Adrenal gland (tissue), 5 donors: ENCODE measurements around the gene CHMP1B.

ENCODE experiments used
- CTCF ChIP-seq, 6 experiments: fragments of 450-650 bp in 4 of 6; fragments of 200-600 bp in 2 of 6; sonication (generic) in 1 of 6; IDR thresholded peaks; 1 replicate in 5 of 6; 2 replicates in 1 of 6; pipeline versions ENCODE4 v1.5.1 to v1.8.0; 2016 to 2021; ENCODE audit warnings: antibody characterized with exemption in 6 of 6, mild to moderate bottlenecking in 2 of 6, moderate library complexity in 1 of 6
- POLR2A ChIP-seq, 2 donors: fragments of 450-650 bp; IDR thresholded peaks; one replicate each; pipeline ENCODE4 v1.6.1; 2017; ENCODE audit warnings: antibody characterized with exemption in 2 of 2, mild to moderate bottlenecking in 2 of 2, moderate library complexity in 1 of 2
- donor health status: DM: no; HTN: no; CAD: no.

DNA sequence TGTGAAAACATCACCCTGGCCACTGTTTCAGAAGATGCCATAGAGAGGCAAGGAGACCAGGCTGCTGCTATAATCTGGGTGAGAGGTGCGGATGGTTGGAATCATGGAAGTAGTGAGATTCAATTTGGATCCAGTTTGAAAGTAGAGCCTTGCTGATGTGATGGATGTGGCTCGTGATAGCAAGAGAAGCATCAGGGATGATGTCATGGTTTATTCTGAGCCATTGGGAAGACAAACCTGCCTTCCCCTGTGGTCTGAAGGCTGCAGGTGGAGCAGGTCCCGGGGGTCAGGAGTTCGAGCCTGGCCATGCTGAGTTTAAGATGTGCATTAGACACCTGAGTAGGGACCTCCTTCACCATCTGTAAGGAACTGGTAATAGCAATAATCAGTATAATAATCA lies 49.6 kb upstream of the CHMP1B start:
- TF ChIP-seq CTCF (IDR thresholded peaks at IDR 0.05) (no peak), POLR2A (IDR thresholded peaks at IDR 0.05) (no peak)
